DND-41 (cell line): Measurements from ENCODE around the gene XKR7.

ENCODE experiments used
- EZH2 ChIP-seq: IDR thresholded peaks from 3 replicates; pipeline ENCODE4 v1.6.1; 2012; ENCODE audit warnings: borderline replicate concordance, low read depth, mild to moderate bottlenecking, moderate library complexity, low read length, inconsistent platforms; ENCODE audit not compliant: severe bottlenecking
- TF ChIP-seq, protein P1 (sequence below): IDR thresholded peaks from 2 replicates; pipeline ENCODE4 v1.5.1; 2012; ENCODE audit warnings: borderline replicate concordance, low read length, moderate library complexity, mild to moderate bottlenecking; ENCODE audit not compliant: poor library complexity, severe bottlenecking; ENCODE audit errors: extremely low read depth

- TF ChIP-seq, protein P1, sequence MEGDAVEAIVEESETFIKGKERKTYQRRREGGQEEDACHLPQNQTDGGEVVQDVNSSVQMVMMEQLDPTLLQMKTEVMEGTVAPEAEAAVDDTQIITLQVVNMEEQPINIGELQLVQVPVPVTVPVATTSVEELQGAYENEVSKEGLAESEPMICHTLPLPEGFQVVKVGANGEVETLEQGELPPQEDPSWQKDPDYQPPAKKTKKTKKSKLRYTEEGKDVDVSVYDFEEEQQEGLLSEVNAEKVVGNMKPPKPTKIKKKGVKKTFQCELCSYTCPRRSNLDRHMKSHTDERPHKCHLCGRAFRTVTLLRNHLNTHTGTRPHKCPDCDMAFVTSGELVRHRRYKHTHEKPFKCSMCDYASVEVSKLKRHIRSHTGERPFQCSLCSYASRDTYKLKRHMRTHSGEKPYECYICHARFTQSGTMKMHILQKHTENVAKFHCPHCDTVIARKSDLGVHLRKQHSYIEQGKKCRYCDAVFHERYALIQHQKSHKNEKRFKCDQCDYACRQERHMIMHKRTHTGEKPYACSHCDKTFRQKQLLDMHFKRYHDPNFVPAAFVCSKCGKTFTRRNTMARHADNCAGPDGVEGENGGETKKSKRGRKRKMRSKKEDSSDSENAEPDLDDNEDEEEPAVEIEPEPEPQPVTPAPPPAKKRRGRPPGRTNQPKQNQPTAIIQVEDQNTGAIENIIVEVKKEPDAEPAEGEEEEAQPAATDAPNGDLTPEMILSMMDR, result no peak
- TF ChIP-seq EZH2, result no peak
Measured at GRCh38 chr20:31919410-31920155, 48.4 kb upstream of the XKR7 start.
